Activated CD8-positive, alpha-beta memory T cell treated with anti-CD3 and anti-CD28 coated beads, Interleukin-2, amount 50 U/mL, for 1 hour (primary cell): ENCODE results near the gene FAM20B.

Experiments used
- DNase-seq: peaks from one replicate; pipeline ENCODE4 v3.0.0-alpha.2; 2020; ENCODE audit errors: extremely low read depth

FAM20B gene

GRCh38 chr1:179048339-179049124 is 22.8 kb downstream of the FAM20B start:
- DNase-seq = no peak

GRCh38 chr1:179052776-179053175 is 27.1 kb downstream of the FAM20B start:
- no peak for DNase-seq

- DNase-seq = no peak
These were observed 27.8 kb downstream of the FAM20B start for GRCh38 chr1:179053486-179053885.

GRCh38 chr1:179055937-179056336 is 30.2 kb downstream of the FAM20B start:
- DNase-seq = no peak

- no peak for DNase-seq
These were observed 33.1 kb downstream of the FAM20B start for GRCh38 chr1:179058487-179059483.

- no peak for DNase-seq
These were observed 35.9 kb downstream of the FAM20B start for GRCh38 chr1:179061360-179062282.

- no peak for DNase-seq
These were observed 40.8 kb downstream of the FAM20B start for GRCh38 chr1:179066471-179066870.

GRCh38 chr1:179077396-179077795 is 51.7 kb downstream of the FAM20B start:
- DNase-seq = no peak

GRCh38 chr1:179079113-179079761 is 53.5 kb downstream of the FAM20B start:
- DNase-seq = no peak

- no peak for DNase-seq
These were observed 55.4 kb downstream of the FAM20B start for GRCh38 chr1:179080866-179081686.

GRCh38 chr1:179081687-179082332 is 56.1 kb downstream of the FAM20B start, which contains the start of gene TOR3A:
Gene TOR3A, plus strand, starts transcription at chr1:179082070. Its CDS starts 59 bp downstream, at chr1:179082129.
- DNase-seq = no peak

- DNase-seq = no peak
These were observed 56.8 kb downstream of the FAM20B start for GRCh38 chr1:179082333-179082998.

GRCh38 chr1:179082999-179083335 is 57.3 kb downstream of the FAM20B start:
- DNase-seq = no peak

- no peak for DNase-seq
These were observed 57.8 kb downstream of the FAM20B start for GRCh38 chr1:179083533-179083932.

- DNase-seq = no peak
These were observed 62.0 kb downstream of the FAM20B start for GRCh38 chr1:179087665-179088064.

- no peak for DNase-seq
These were observed 64.3 kb downstream of the FAM20B start for GRCh38 chr1:179089827-179090482.

GRCh38 chr1:179090522-179090921 is 64.8 kb downstream of the FAM20B start:
- DNase-seq = no peak

- no peak for DNase-seq
These were observed 65.2 kb downstream of the FAM20B start for GRCh38 chr1:179090923-179091322.
